SK-MEL-5 (cell line): ENCODE data around the gene ARRB2. TPM values are rescaled to one million over a fixed set of nuclear protein-coding genes. Genes with fewer than 3 reads are reported as not detected.

ENCODE experiments used
- total RNA-seq: library from RNA; depleted of rRNA; stranded (reverse); fragments of >200 nt; shearing (Covaris generic); gene quantifications from 2 replicates; pipeline ENCODE4 v1.2.3, GENCODE V29; 2014; rRNA removed

ARRB2 gene
- total RNA-seq, 1 experiment from 2014 or later: 13.6 TPM

Other genes starting within 250 kb of the ARRB2 start
- 0.51 and 0.66 TPM in 2 replicates for gene SPNS2, start 211.8 kb upstream of the ARRB2 start, total RNA-seq
- 65.1 and 80.3 TPM in 2 replicates for gene MYBBP1A, start 155.2 kb upstream of the ARRB2 start, total RNA-seq
- not detected in 2 replicates for gene GGT6, start 150.1 kb upstream of the ARRB2 start, total RNA-seq
- gene SMTNL2, start 126.1 kb upstream of the ARRB2 start, total RNA-seq: 0.32 TPM in 1 of 2 replicates, not detected in the other
- gene ALOX15, start 69.0 kb upstream of the ARRB2 start, total RNA-seq: not detected in 2 replicates
- 18.1 and 23.4 TPM in 2 replicates for gene PELP1, start 6.5 kb upstream of the ARRB2 start, total RNA-seq
- 26.3 and 32.0 TPM in 2 replicates for gene MED11, start 20.8 kb downstream of the ARRB2 start, total RNA-seq
- gene ZMYND15, start 29.2 kb downstream of the ARRB2 start, total RNA-seq: 0.11 TPM in 1 of 2 replicates, not detected in the other
- gene CXCL16, start 29.3 kb downstream of the ARRB2 start, total RNA-seq: 10.0 and 10.7 TPM in 2 replicates
- not detected in 2 replicates for gene TM4SF5, start 61.3 kb downstream of the ARRB2 start, total RNA-seq
- not detected in 2 replicates for gene VMO1, start 75.7 kb downstream of the ARRB2 start, total RNA-seq
- not detected in 2 replicates for gene GLTPD2, start 78.3 kb downstream of the ARRB2 start, total RNA-seq
- gene PSMB6, start 85.5 kb downstream of the ARRB2 start, total RNA-seq: 171 and 190 TPM in 2 replicates
- gene PLD2, start 96.5 kb downstream of the ARRB2 start, total RNA-seq: 10.2 and 10.5 TPM in 2 replicates
- gene MINK1, start 122.7 kb downstream of the ARRB2 start, total RNA-seq: 18.7 and 19.5 TPM in 2 replicates
- gene C17orf107, start 188.9 kb downstream of the ARRB2 start, total RNA-seq: not detected in 2 replicates
- 0.11 TPM in 1 of 2 replicates, not detected in the other for gene CHRNE, start 192.5 kb downstream of the ARRB2 start, total RNA-seq
- gene GP1BA, start 221.6 kb downstream of the ARRB2 start, total RNA-seq: not detected in 2 replicates
- gene SLC25A11, start 229.4 kb downstream of the ARRB2 start, total RNA-seq: 115 and 129 TPM in 2 replicates
- gene RNF167, start 229.6 kb downstream of the ARRB2 start, total RNA-seq: 30.6 and 38.3 TPM in 2 replicates
- 714 and 787 TPM in 2 replicates for gene PFN1, start 237.9 kb downstream of the ARRB2 start, total RNA-seq
- gene ENO3, start 240.5 kb downstream of the ARRB2 start, total RNA-seq: 3.6 and 4.3 TPM in 2 replicates